Measurements from ENCODE around the gene ZBTB6.

GRCh38 chr9:122931226-122932121, 18.4 kb upstream of the ZBTB6 start, which contains the start of gene ZBTB26:
- no peak for TF ChIP-seq POLR2A (IDR thresholded peaks at IDR 0.05)
- TF ChIP-seq, protein P1, sequence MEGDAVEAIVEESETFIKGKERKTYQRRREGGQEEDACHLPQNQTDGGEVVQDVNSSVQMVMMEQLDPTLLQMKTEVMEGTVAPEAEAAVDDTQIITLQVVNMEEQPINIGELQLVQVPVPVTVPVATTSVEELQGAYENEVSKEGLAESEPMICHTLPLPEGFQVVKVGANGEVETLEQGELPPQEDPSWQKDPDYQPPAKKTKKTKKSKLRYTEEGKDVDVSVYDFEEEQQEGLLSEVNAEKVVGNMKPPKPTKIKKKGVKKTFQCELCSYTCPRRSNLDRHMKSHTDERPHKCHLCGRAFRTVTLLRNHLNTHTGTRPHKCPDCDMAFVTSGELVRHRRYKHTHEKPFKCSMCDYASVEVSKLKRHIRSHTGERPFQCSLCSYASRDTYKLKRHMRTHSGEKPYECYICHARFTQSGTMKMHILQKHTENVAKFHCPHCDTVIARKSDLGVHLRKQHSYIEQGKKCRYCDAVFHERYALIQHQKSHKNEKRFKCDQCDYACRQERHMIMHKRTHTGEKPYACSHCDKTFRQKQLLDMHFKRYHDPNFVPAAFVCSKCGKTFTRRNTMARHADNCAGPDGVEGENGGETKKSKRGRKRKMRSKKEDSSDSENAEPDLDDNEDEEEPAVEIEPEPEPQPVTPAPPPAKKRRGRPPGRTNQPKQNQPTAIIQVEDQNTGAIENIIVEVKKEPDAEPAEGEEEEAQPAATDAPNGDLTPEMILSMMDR (IDR thresholded peaks at IDR 0.05): no peak

All from lower leg skin (tissue), 3 donors.